Endothelial cell (in vitro differentiated cells): ENCODE measurements around the gene FKBP4. TPM values are rescaled to one million over a fixed set of nuclear protein-coding genes. Genes with fewer than 3 reads are reported as not detected.
A peak's percentile ranks its signal among the peaks of the same experiment; 100 is the strongest.

Source experiments
- DNase-seq: peaks from one replicate; pipeline ENCODE4 v3.0.0; 2021; ENCODE audit warnings: low spot score
- H3K27ac Mint-ChIP-seq: one replicate; pipeline ENCODE4 v1.8.0; 2021; ENCODE audit warnings: mixed read lengths, inconsistent platforms; ENCODE audit not compliant: unreplicated experiment
- H3K27me3 Mint-ChIP-seq: one replicate; pipeline ENCODE4 v1.8.0; 2021; ENCODE audit warnings: mild to moderate bottlenecking, moderate library complexity, mixed read lengths, inconsistent platforms; ENCODE audit not compliant: unreplicated experiment
- H3K36me3 Mint-ChIP-seq: one replicate; pipeline ENCODE4 v1.8.0; 2021; ENCODE audit warnings: mild to moderate bottlenecking, low read depth, mixed read lengths, inconsistent platforms; ENCODE audit not compliant: unreplicated experiment
- H3K4me1 Mint-ChIP-seq: one replicate; pipeline ENCODE4 v1.8.0; 2021; ENCODE audit warnings: mild to moderate bottlenecking, mixed read lengths, inconsistent platforms; ENCODE audit not compliant: unreplicated experiment
- H3K4me3 Mint-ChIP-seq: one replicate; pipeline ENCODE4 v1.8.0; 2021; ENCODE audit warnings: mild to moderate bottlenecking, mixed read lengths, inconsistent platforms; ENCODE audit not compliant: unreplicated experiment
- H3K9me3 Mint-ChIP-seq: one replicate; pipeline ENCODE4 v1.8.0; 2021; ENCODE audit warnings: mixed read lengths, inconsistent platforms; ENCODE audit not compliant: unreplicated experiment
- total RNA-seq: library from RNA; stranded (reverse); fragmentation: NEBNext Ultra II Directional; extraction: Animal tissue kit (Norgen Biotek cat#: 25700); gene quantifications from one replicate; pipeline ENCODE4 v1.2.1, GENCODE V29; 2021; ENCODE audit not compliant: unreplicated experiment
- TF ChIP-seq, protein P1 (sequence below): fragments of 200-600 bp; sonication (generic); IDR thresholded peaks from one replicate; pipeline ENCODE4 v1.5.0; 2021; ENCODE audit warnings: antibody characterized with exemption; ENCODE audit not compliant: unreplicated experiment

FKBP4 gene
- total RNA-seq, 1 donor from 2014 or later, result 39.6 TPM

DNA sequence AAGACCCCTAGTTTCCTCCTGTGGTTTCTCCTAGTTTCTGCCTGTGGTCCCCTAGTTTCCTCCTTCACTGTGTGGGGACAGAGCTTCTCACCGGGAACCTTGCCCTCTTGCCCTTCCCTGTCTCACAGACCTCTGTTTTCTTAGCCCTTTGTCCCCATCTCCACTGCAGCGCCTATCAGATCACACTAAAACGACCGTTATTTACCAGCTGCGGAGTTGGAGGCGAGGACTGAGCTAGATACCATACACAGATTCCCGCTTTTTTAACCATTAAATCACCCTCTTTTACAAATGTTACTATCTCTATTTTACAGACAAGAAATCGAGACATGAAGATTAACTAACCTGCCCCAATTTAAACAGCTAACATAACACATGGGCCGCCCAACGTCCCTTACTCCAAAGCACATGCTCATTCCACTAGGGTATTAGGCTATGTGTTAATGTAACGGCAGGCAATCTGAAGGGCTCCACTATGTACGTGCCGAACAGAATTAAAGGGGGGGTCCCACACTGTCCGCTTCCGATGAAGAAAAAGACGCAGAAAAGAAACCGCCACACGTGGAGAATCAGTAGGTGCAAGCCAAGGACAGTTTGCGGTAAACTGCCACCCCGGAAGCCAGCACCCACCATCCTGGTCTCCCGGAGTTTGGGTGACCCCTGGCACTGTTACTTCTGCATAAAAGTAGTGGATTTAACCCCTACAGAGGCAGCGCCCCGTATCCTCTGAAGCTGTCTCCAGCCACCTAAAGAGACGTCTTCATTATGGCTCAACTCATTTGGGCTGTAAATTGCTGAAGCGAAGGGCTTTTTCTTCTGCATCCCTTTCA is 1.9 kb upstream of the FKBP4 start:
- H3K27ac Mint-ChIP-seq, result no peak overlapping the region
- H3K27me3 Mint-ChIP-seq, result peaks cover 8% of the 10 kb centered on the region

DNA sequence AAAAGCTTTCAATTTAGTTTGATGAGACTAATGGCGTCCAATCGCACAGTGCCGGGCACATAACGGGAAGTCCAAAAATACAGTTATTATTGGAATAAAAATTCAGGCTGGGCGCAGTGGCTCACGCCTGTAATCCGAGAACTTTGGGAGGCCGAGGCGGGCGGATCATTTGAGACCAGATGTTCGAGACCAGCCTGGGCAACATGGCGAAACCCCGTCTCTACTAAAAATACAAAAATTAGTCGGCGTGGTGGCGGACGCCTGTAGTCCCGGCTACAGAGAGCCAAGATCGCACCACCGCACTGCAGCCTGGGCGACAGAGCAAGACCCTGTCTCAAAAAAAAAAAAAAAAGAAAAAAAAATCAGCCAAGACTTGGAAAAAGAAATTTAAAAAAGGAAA is 1.2 kb upstream of the FKBP4 start:
- peak overlapping the region; percentile 71 for H3K4me3 Mint-ChIP-seq
- peaks cover 8% of the 10 kb centered on the region for H3K27me3 Mint-ChIP-seq
- H3K9me3 Mint-ChIP-seq, result no peaks in the 10 kb centered on the region

More for the DNA sequence above, 1.9 kb upstream of the FKBP4 start:
- Mint-ChIP-seq H3K4me1 (peaks cover 18% of the 10 kb centered on the region), H3K36me3 (peaks cover 5% of the 10 kb centered on the region), H3K4me3 (peak overlapping the region; percentile 71), H3K9me3 (no peaks in the 10 kb centered on the region)
- TF ChIP-seq, protein P1, sequence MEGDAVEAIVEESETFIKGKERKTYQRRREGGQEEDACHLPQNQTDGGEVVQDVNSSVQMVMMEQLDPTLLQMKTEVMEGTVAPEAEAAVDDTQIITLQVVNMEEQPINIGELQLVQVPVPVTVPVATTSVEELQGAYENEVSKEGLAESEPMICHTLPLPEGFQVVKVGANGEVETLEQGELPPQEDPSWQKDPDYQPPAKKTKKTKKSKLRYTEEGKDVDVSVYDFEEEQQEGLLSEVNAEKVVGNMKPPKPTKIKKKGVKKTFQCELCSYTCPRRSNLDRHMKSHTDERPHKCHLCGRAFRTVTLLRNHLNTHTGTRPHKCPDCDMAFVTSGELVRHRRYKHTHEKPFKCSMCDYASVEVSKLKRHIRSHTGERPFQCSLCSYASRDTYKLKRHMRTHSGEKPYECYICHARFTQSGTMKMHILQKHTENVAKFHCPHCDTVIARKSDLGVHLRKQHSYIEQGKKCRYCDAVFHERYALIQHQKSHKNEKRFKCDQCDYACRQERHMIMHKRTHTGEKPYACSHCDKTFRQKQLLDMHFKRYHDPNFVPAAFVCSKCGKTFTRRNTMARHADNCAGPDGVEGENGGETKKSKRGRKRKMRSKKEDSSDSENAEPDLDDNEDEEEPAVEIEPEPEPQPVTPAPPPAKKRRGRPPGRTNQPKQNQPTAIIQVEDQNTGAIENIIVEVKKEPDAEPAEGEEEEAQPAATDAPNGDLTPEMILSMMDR, result no peak
- DNase-seq, result no peak

DNA sequence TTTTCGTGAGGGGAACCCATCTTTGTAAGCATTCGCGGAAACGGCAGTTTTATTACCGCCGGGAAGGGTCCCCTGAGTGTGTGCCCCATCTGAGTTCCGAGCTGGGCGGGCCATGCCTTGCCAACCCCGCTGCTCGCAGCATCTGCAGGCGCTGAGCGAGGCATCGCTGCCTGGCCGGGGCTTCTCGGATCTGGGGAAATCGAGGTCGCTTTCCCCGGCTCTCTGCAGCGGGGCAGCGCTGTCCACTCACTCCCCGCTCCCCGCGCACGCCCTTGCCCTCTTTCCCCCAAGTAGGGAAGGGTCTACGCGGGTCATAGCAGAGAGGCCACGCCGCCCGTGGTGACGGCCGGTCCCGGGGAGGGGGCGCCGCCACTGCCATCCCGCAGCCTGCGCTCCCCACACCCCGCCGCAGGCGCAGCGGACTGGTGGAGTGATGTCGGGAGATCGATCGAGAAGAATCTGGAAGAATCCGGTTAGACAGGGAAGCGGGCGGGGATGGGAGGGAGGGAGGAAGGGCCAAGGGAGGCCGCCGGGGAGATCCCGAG is 507 bp upstream of the FKBP4 start:
- H3K4me1 Mint-ChIP-seq, result peaks cover 18% of the 10 kb centered on the region
- peaks cover 8% of the 10 kb centered on the region for H3K27me3 Mint-ChIP-seq
- H3K36me3 Mint-ChIP-seq, result peaks cover 19% of the 10 kb centered on the region
- H3K4me3 Mint-ChIP-seq, result peak overlapping the region; percentile 71
- TF ChIP-seq, protein P1, result no peak
- DNase-seq, result no peak
- no peak overlapping the region for H3K27ac Mint-ChIP-seq
- H3K9me3 Mint-ChIP-seq, result no peaks in the 10 kb centered on the region

More for the DNA sequence above, 1.2 kb upstream of the FKBP4 start:
- Mint-ChIP-seq H3K27ac (no peak overlapping the region), H3K4me1 (peaks cover 18% of the 10 kb centered on the region), H3K36me3 (peaks cover 12% of the 10 kb centered on the region)
- TF ChIP-seq, protein P1, result no peak
- DNase-seq, result no peak

DNA sequence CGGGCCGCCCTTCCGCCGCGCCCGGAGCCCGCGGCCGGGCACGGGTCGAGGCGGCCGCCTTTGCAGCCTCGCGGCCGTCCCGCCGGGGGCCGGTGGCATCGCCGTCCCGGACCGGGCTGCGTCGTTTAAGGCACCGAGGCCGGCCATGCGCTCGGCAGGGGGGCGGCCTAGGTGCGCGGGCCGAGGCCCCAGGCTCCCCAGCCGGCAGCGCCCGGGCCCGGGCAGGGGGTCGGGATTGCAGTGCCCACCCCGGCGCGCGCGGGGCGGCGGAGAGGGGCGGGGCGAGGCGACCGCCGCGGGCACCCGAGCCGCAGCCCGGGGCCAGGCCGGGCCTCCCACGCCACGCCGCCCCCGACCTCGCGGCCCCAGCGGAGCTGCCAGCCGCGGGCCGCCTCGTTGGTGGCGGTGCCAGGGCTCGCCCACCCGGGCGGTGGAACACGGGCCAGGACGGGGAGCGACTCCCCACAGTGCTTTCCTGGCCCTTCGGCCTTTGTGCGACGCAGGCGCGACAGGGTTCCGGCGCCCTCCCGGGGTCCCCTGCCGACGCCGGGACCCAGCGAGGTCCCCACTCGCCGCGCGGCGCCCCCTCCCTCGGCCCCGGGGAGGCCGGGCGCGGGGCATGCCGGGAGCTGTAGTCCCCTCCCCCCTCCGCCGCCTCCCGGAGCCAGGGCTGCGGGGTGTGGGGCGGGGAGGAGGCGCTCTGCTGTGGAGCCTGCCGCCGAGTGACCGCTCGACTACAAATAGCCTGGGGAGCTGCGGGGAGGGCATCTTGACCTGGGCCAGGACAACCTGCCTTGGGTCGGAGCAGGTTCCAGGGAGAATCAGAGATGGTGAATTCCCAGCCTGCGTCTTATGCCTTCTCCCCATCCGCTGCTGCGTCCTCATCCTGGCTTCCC is 769 bp downstream of the FKBP4 start:
- Mint-ChIP-seq H3K9me3 (no peaks in the 10 kb centered on the region), H3K27me3 (peaks cover 8% of the 10 kb centered on the region), H3K4me1 (peaks cover 18% of the 10 kb centered on the region), H3K36me3 (peaks cover 30% of the 10 kb centered on the region), H3K4me3 (peak overlapping the region; percentile 95), H3K27ac (peak overlapping the region; percentile 50)
- TF ChIP-seq, protein P1, result no peak
- DNase-seq, result peak; percentile 62
